CD4-positive, alpha-beta T cell treated with Interleukin-17A for 4 hours (primary cell): Measurements from ENCODE around the gene DDRGK1.
"Not testable (repeated sequence)": the region's sequence is repeated elsewhere in the genome, so short reads cannot be mapped to it uniquely, and the experiment has no call there.

Source experiments
- DNase-seq: peaks from one replicate; pipeline ENCODE4 v3.0.0-alpha.2; 2020; ENCODE audit warnings: mixed read lengths

Gene DDRGK1

DNA sequence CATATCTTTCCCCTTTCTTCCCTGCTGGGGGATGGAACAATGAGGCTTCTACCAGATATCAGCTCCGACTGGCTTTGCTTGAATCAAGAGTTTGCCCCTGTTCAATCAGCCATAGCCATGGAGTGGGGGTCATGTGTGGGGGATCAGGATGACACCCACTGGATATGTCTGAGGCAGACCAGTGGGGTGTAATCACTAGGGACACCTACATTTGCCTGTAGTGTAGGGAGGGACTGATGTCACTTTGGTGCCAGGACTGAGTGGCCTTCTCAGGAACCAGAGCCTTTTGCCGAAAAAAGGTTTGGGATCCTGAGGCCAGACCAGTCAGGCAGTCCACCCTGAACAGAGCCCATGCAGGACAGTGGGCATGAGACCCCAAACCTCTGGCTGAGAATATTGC lies 5.9 kb upstream of the DDRGK1 start:
- no peak for DNase-seq

- no peak for DNase-seq
These were observed 5.5 kb upstream of the DDRGK1 start for GRCh38 chr20:3209946-3210317.

GRCh38 chr20:3209257-3209945 lies 4.9 kb upstream of the DDRGK1 start, which contains the start of gene ITPA:
Gene ITPA (plus strand): TSS chr20:3209498. CDS start chr20:3209552, 54 bp downstream.
- peak; percentile 70 for DNase-seq

DNA sequence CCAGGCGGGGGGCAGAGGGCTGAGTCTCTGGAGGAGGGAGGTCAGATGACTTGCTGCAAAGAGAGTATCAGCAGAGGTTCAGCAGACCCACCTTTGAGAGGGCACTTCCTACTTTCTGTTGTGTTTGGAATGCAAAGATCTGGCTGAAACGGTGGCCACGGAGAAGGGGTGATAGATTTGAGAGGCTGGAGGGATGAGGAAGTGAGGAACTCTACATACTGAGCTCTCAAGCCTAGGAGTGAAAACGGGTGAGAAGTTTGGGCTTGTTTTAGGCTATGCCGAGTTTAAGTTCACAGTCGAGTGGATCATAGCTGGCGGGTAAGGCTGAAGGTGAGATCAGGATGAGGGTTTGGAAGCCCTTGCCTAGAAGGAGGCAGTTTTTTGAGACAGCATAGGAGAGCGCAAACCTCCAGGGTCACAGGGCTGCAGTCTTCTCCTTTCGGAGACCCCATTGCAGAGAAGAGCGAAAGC lies 4.3 kb upstream of the DDRGK1 start:
- DNase-seq, result no peak

GRCh38 chr20:3203315-3204123 lies 963 bp downstream of the DDRGK1 start:
- DNase-seq, result peak; percentile 33

DNA sequence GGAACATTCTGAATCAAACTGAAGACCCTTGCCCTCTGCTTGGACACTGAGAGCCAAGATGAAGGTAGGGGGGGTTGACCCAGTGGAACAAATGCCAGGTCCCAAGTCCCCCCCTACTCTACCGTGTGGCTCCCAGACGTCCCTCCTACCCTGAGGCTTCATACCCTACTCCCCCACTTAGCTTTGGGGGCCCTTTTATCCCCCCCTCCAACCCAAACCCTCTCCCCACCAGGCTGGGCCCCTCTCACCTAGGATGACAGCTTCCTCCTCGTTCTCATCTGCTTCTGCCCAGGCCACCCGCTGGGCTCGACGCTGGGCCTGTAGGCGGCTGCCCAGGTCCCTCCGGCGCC lies 1.5 kb downstream of the DDRGK1 start:
- no peak for DNase-seq

DNA sequence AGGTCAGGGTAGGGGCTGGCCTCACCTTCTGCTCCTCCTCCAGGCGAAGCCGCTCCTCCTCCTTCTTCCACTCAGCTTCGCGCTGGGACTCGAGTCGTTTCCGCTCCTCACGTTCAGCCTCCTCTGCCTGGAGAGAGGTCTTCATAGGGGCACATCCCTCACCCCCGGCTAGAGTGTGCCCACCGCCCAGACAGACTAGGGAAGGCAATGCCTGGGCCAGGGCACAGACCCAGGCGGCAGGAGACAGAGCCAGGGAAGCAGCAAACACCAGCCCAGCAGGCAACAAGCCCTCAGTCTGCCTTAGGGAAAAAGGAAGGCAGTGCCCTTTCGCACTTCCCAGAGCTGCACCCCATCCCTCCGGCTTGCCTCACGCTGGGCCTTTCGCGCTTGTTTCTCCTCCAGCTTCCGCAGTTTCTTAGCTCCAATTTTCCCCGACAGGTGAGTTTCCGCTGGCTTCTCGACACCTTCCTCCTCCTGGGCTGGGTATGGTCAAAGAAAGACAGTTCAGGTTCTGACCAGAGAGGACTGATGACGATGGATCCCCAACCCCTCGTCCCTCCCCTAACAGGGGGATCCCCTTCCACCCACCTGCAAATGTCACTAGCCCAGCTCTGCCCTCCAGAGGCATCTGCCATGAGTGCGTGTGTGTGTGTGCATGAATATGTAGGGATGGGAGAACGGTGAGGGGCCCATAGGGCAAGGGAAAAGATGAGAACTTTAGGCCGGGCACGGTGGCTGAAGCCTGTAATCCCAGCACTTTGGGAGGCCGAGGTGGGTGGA lies 4.3 kb downstream of the DDRGK1 start:
- no peak for DNase-seq

DNA sequence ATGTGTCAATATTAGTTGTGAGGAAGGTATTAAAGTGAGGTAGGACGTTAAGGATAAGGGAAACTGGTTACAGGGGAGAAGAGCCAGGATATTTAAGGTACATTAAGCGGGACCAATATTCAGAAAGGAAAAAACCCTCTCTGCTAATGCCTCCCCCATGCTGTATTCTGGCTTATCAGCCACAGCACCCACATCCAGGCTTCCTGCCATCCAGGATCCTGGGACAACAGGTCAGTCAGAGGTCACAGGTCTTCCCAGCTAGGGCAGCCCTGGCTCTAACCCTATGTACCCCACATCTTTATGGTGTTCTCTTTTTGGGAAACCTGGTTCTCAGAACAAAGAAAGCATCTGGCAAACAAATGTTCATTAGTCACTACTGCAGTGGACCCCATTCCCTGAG lies 5.3 kb downstream of the DDRGK1 start:
- no peak for DNase-seq

GRCh38 chr20:3195590-3196237 lies 8.8 kb downstream of the DDRGK1 start:
- no peak for DNase-seq

DNA sequence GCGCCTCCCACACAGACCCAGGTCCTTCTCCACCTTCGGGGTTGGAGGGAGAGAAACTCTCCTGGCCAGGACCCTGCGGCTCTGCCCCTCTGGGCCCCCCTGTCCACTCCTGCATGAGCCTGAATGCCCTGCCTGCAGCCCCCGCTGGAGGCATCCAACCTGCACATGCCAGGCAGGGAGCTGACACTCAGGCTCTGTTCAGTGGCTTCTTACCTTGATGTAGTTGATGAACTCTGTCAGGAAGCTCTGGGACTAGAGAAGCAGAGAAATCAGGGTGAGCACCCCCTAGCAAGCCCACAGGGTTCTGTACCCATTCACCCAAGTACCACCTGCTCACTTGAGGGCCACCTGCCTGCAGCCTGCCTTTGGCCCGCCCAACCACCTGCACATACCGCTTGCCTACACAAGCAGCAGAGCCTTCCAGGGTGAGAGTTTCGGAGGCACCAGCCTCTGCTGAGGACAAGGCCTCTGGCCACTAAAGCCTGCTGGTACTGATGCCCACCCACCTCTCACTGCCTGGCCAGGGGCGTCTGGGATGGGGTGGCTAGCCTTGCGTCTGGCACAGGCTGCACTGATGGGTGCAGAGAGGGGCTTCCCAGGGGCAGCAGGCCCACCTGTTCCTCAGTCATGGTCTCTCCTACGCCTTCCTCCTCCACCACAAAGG lies 9.7 kb downstream of the DDRGK1 start:
- no peak for DNase-seq

- no peak for DNase-seq
These were observed 10.5 kb downstream of the DDRGK1 start for GRCh38 chr20:3193806-3194616.

DNA sequence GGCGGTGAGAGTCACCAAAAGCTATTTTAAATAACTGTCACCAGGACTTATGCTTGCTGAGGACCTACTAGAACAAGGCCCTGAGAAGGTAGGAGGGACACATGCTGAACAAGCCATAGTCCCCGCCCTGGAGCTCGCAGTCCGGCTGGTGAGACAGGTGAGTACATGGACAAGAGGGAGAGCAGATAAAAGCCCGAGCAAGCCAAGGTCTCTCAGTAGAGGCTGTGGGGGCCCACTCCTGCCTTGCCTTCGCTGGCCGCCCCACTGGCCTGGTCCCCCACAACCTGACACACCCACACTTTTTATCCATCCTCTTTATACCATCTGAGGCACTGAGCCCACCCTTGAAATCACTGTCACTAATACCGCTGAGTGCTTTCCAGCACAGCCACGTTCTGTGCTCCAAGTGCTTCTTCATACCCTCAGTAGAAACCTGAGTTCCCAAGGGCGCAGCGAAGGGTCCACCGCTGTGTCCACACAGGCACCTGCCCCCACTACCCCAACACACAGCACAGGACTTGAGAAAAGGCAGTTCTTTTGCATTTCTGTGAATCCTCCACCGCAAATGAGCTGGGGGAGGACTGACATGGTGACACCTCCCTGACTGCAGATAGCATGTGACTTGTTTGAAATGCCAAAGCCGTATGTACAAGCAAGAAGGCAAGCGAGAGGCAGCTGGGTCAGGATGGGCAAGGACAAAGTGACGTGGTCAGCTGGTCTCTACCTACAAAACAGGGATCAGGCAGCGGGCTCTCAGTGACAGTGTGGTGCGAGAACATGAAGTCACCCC lies 12.1 kb downstream of the DDRGK1 start:
- DNase-seq, result no peak

- DNase-seq, result no peak
These were observed 13.8 kb downstream of the DDRGK1 start for GRCh38 chr20:3190681-3191111.

DNA sequence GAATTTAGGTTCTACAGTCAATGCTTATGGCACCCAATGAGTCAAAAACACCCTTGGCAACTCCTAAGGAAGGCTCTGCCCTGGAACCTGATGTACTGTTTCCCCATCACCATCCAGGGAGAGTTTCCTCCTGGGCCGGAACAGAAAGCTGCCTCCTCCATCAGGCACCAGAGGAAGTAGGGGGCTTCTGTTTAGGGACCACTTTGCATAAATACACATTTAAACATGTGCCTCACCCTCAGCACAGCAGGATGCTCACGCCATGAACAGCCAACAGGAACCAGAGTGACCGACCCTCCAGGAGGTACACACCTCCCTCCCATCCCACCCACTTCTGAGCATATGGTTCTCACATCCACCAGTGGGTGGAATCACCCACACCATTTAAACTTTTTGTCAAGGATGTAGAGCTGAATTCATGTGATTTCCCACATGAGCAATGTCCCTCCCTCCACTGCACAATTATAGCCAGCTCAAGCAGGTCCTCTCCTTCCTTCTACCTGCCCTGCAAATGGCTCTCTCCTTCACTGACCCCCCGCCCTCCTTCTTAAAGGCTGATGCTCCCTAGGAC lies 14.8 kb downstream of the DDRGK1 start:
- DNase-seq, result no peak

DNA sequence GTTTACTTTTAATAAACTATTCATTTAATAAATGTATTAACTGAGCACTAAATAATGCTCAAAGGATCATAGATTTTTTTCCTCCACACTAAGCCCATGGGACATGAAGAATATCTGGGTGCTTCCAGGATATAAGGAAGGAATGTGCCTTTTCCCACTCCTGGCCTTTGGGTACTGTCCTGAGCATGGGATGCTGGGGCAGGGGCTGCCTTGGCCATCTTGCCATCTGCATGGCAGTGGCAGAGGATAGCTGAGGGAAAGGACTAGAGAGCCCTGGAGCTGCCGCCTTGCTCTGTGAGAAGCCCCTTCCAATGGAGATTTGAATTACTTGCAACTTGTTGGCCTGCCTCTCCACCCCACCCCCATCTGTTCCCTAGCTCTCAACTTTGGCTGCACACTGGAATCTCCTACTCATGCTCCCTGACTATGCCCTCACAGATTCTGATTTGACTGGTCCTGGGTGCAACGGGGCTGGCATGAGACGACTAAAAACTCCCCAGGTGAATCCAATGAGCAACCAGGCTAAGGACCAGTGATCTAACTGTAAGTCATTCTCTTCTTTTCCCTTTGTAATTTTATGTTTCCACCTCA lies 15.6 kb downstream of the DDRGK1 start:
- DNase-seq, result no peak

DNA sequence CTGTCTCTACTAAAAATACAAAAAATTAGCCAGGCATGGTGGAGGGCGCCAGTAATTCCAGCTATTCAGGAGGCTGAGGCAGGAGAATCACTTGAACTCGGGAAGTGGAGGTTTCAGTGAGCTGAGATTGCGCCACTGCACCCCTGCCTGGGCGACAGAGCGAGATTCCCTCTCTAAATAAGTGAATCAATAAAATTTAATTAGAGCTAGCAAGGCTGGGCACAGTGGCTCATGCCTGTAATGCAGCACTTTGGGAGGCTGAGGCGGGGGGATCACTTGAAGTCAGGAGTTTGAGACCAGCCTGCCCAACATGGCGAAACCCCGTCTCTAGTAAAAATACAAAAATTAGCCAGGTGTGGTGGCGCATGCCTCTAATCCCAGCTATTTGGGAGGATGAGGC lies 16.6 kb downstream of the DDRGK1 start:
- not testable (repeated sequence) for DNase-seq

DNA sequence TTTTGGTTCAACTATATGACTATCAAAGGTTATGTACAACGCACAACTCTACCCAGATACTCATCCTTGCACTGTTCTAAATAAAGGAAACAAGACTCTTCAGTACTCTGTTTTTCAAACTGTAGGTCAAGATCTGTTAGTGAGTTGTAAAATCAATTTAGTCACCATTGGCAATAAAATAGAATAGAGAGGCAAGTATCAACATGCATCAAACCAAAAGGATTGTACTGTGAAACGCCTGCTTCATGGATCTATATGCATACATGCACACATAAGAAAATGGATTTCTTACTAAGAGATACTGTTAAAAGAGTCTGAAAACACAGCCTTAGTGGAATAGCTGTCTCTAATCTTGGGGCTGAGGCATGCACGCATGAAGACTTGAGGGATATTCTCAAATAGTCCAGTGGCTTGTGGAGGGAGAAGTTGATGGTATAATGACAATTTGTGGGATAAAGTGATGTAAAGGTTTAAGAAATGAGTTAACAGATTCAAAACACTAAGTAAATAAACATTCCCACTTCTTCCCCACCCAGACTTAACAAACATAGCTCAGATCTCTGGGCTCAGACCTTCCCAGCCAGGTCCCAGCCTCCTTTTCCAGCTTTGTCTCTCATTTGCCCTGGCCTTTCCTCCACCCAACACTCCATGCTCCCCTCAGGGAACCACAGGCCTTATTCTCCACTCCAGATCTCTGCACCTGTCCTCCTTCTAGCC lies 20.4 kb downstream of the DDRGK1 start:
- DNase-seq, result no peak

DNA sequence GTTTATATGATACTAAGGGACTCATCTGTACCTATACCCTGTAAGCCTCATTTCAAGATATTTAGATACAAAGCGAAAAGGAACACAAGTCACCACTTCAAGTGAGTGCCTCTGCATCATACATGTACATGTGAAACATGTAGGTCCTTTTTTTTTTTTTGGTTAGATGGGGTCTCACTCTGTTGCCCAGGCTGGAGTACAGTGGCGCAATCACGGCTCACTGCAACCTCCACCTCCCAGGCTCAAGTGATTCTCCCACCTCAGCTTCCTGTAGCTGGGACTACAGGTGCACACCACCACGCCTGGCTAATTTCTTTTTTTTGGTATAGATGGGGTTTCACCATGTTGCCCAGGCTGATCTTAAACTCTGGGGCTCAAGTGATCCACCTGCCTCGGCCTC lies 22.1 kb downstream of the DDRGK1 start:
- DNase-seq, result not testable (repeated sequence)

DNA sequence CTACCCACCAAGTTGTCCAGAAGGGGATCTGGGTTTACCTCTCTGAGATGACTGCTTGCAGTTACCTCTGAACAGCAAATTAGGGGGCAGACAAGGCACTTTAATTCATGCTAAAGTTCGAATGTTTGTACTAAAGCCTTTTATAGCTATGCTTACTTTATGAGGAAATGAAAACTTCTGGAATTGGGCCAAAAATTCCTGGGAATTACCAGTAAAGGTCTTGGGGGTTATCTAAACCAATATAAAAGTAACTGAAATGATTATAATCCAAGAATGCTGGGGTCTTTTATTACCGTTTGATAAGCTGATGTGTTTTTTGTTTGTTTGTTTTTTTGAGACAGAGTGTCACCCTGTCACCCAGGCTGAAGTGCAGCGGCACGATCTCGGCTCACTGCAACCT lies 23.2 kb downstream of the DDRGK1 start:
- no peak for DNase-seq
